Neuron (in vitro differentiated cells): ENCODE data around the gene MITF.

Experiments
- H2AFZ ChIP-seq: one replicate; pipeline ENCODE4 v1.6.1; 2013; ENCODE audit warnings: low read depth, mild to moderate bottlenecking, inconsistent platforms, low read length, moderate library complexity
- H3K27me3 ChIP-seq: one replicate; pipeline ENCODE4 v1.6.1; 2013; ENCODE audit warnings: low read length; ENCODE audit not compliant: insufficient read depth
- H3K36me3 ChIP-seq: one replicate; pipeline ENCODE4 v1.6.1; 2013; ENCODE audit warnings: low read length; ENCODE audit not compliant: insufficient read depth
- H3K4me1 ChIP-seq: one replicate; pipeline ENCODE4 v1.6.1; 2013; ENCODE audit warnings: low read length; ENCODE audit not compliant: insufficient read depth
- H3K4me3 ChIP-seq: 2 replicates; pipeline ENCODE4 v1.5.1; 2013; ENCODE audit warnings: mild to moderate bottlenecking, low read length, moderate library complexity
- H3K9me3 ChIP-seq: one replicate; pipeline ENCODE4 v1.6.1; 2013; ENCODE audit warnings: low read length

MITF gene

GRCh38 chr3:70011582-70011981 lies 272.3 kb downstream of the MITF start:
- Histone ChIP-seq H3K36me3 (no peaks in the 10 kb centered on the region), H3K27me3 (no peaks in the 10 kb centered on the region), H3K9me3 (no peaks in the 10 kb centered on the region), H2AFZ (no peak overlapping the region), H3K4me1 (no peaks in the 10 kb centered on the region), H3K4me3 (no peak overlapping the region)
